ENCODE data around the gene C3orf38. TPM values are rescaled to one million over a fixed set of nuclear protein-coding genes. Genes with fewer than 3 reads are reported as not detected.

The C3orf38 gene
- total and polyA plus RNA-seq, 2 experiments from 2014 or later, result 22.2 to 30.5 TPM

GRCh38 chr3:88189361-88189810 is 39.6 kb downstream of the C3orf38 start (continued):
- TF ChIP-seq ZNF462 (CRISPR knock-in tag; IDR thresholded peaks at IDR 0.05), result no peak

GRCh38 chr3:88191872-88192409 is 42.2 kb downstream of the C3orf38 start:
- H3K4me3 Mint-ChIP-seq, result no peak overlapping the region
- Histone ChIP-seq H3K9me2 (ENCODE audit: insufficient read depth) (peaks cover 12% of the 10 kb centered on the region), H3K4me3 (no peak overlapping the region), H3K4me1 (ENCODE audit: insufficient read depth) (peaks cover 5% of the 10 kb centered on the region; the same call in 1 of the 2 replicates), H3K36me3 (ENCODE audit: insufficient read depth) (no peaks in the 10 kb centered on the region), H3K4me2 (no peak overlapping the region), H3K79me2 (replicated peaks; ENCODE audit: insufficient read depth) (no peaks in the 10 kb centered on the region), H3F3A (replicated peaks; ENCODE audit: low read depth) (no peaks in the 10 kb centered on the region), H4K20me1 (replicated peaks; ENCODE audit: insufficient read depth) (no peaks in the 10 kb centered on the region), H2AFZ (no peak overlapping the region), H3K27ac (ENCODE audit: low read depth) (no peak overlapping the region; the same call in 1 of the 2 replicates), H3K27me3 (ENCODE audit: insufficient read depth) (no peaks in the 10 kb centered on the region)
- H3K4me1 Mint-ChIP-seq, result peaks cover 9% of the 10 kb centered on the region
- DNase-seq (ENCODE audit: low spot score) (no peak), ATAC-seq (no peak)
- peaks cover 20% of the 10 kb centered on the region for H3K9me3 Mint-ChIP-seq
- no peaks in the 10 kb centered on the region for H3K27me3 Mint-ChIP-seq (ENCODE audit: insufficient read depth, low read depth, poor library complexity)
- H3K27ac Mint-ChIP-seq, result 0 out of 2 replicates have a peak overlapping the region, but pooled peaks have one; percentile 52
- peaks cover 34% of the 10 kb centered on the region; the same call in 2 of the 3 replicates for H3K36me3 Mint-ChIP-seq (ENCODE audit: low read depth)
- TF ChIP-seq ETS1 (IDR thresholded peaks at IDR 0.05) (no peak), CREB1 (CRISPR knock-in tag; IDR thresholded peaks at IDR 0.05; ENCODE audit: low read depth) (no peak), ZNF331 (CRISPR knock-in tag; IDR thresholded peaks at IDR 0.05; ENCODE audit: low read depth) (no peak), NANOG (IDR thresholded peaks at IDR 0.05; ENCODE audit: borderline replicate concordance) (no peak), CTCF (conservative IDR thresholded peaks at IDR 0.05; ENCODE audit: low read depth in 2 of 2) (no peak), POLR2AphosphoS5 (IDR thresholded peaks at IDR 0.05; ENCODE audit: low read depth) (no peak), EZH2phosphoT487 (IDR thresholded peaks at IDR 0.05; ENCODE audit: unreplicated experiment) (no peak), STAT1 (IDR thresholded peaks at IDR 0.05; ENCODE audit: unreplicated experiment) (no peak)

Measured in GM23338 (cell line).